ENCODE data around the gene MEX3A. TPM values are rescaled to one million over a fixed set of nuclear protein-coding genes. Genes with fewer than 3 reads are reported as not detected.

MEX3A gene
- total and polyA plus RNA-seq, 7 donors: 0.23 to 1.5 (median 0.33) TPM

DNA sequence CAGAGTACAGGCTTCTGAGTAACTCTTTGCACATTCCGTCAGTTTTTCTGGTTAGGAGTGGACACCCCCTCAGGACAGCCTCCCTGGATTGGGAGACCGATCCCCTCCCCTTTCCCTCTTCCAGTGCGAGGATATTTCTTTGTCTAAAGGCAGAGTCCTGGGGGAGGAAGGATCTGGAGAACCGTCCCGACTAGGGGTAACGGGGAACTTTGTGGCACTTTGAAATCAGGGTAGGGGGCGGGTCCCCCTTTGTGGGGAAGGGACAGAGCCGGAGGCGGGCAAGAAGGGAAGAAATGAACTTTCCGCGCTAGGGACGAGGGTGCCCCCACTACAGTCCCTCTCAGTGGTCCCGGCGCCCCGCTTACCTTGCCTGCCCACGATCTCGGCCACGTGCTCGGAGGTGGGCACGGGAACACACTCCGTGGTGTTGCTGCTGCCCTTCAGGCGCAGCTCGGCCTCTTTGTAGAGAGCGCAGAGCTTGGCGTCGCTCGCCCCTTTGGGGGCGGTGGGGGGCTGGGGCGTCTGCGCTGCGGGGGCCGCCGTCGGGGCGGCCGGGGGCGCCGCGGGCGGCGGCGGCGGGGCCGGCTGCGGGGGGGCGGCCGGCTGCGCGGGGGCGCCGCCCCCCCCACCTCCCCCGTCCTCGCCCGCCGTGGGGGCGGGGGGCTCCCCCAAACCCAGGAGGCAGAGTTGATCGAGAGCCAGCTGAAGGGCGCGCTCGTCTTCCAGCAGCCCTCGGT, 917 bp downstream of the MEX3A start:
- Histone ChIP-seq H3K4me3 (peak overlapping the region; percentile 63 to 98 (median 86)), H3K9me3 (no peaks in the 10 kb centered on the region), H3K36me3 (no peaks in the 10 kb centered on the region), H3K27ac (no peak overlapping the region), H3K4me1 (peaks cover 0 to 42% (median 26%) of the 10 kb centered on the region in 4 donors), H3K27me3 (no peaks in the 10 kb centered on the region)
- DNase-seq: no peak
- TF ChIP-seq, protein P1, sequence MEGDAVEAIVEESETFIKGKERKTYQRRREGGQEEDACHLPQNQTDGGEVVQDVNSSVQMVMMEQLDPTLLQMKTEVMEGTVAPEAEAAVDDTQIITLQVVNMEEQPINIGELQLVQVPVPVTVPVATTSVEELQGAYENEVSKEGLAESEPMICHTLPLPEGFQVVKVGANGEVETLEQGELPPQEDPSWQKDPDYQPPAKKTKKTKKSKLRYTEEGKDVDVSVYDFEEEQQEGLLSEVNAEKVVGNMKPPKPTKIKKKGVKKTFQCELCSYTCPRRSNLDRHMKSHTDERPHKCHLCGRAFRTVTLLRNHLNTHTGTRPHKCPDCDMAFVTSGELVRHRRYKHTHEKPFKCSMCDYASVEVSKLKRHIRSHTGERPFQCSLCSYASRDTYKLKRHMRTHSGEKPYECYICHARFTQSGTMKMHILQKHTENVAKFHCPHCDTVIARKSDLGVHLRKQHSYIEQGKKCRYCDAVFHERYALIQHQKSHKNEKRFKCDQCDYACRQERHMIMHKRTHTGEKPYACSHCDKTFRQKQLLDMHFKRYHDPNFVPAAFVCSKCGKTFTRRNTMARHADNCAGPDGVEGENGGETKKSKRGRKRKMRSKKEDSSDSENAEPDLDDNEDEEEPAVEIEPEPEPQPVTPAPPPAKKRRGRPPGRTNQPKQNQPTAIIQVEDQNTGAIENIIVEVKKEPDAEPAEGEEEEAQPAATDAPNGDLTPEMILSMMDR (IDR thresholded peaks at IDR 0.05): no peak
- TF ChIP-seq EP300 (IDR thresholded peaks at IDR 0.05) (no peak), POLR2A (IDR thresholded peaks at IDR 0.05) (no peak), POLR2AphosphoS5 (IDR thresholded peaks at IDR 0.05) (no peak)
- 3 to 5% methylated on average over 60 to 61 of the region's 61 CpGs for WGBS, 2 donors
- intact Hi-C loops (cut with DNase I): no loop called here

DNA sequence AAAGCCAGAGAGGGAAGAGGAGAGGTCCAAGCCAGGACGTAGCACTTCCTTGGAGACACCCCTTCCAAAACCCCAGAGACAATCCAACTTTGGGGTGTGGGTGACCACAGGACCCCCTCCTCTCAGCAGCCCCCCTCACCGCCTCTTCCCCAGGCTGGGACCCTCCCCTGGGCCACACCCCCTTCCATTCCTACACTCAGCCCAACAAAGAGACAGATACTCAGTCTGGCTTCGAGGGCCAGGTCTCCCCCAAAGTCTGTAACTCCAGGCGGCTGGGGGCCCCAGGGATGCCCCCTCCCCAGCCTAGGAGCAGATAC, 1.4 kb downstream of the MEX3A start:
- 30 to 68% methylated on average over 4 of the region's 4 CpGs for WGBS, 2 donors
- H3K4me1 ChIP-seq: peaks cover 0 to 42% (median 29%) of the 10 kb centered on the region in 4 donors
- H3K27me3 ChIP-seq: no peaks in the 10 kb centered on the region
- H3K27ac ChIP-seq: no peak overlapping the region
- H3K4me3 ChIP-seq: no peak overlapping the region
- intact Hi-C loops (cut with DNase I): no loop called here
- TF ChIP-seq, protein P1 (IDR thresholded peaks at IDR 0.05): no peak
- DNase-seq: no peak
- no peaks in the 10 kb centered on the region for H3K36me3 ChIP-seq
- no peaks in the 10 kb centered on the region for H3K9me3 ChIP-seq

DNA sequence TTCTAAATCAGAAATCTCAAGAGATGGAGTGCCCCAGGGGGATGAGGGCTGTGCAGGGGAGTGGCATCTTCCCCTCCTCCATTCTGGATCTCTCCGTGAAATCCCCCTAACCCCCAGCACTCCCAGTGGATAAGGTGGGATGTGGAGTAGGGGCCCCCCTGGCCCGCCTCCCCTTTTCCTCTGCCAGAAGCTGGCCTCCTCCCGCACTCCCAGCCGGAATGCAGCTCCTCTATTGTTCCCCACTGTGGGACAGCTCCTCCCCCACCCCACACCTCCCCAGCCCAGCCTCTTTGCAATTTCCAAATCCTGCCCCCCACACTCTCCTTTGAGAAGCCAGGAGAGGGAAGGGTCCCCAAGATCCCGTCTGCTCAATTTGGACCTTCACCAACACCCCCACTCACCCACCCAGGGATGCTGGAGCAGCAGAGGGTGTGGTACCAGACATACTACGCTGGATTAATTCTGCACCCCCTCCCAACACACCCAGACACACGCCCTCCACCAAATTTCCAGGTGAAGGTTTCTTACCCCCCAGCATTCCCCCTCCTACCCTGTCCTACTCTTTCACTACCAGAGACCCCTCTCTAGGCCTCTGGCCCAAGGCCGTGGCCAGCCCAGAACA, 1.9 kb downstream of the MEX3A start:
- Histone ChIP-seq H3K27ac (no peak overlapping the region), H3K36me3 (no peaks in the 10 kb centered on the region), H3K27me3 (no peaks in the 10 kb centered on the region), H3K4me1 (peaks cover 0 to 43% (median 32%) of the 10 kb centered on the region in 4 donors), H3K9me3 (no peaks in the 10 kb centered on the region), H3K4me3 (no peak overlapping the region)
- intact Hi-C loops (cut with DNase I): no loop called here
- DNase-seq: no peak
- TF ChIP-seq EP300 (IDR thresholded peaks at IDR 0.05) (no peak), POLR2AphosphoS5 (IDR thresholded peaks at IDR 0.05) (no peak), POLR2A (IDR thresholded peaks at IDR 0.05) (no peak)
- TF ChIP-seq, protein P1 (IDR thresholded peaks at IDR 0.05): no peak
- 69 to 77% methylated on average over 8 of the region's 8 CpGs for WGBS, 2 donors

DNA sequence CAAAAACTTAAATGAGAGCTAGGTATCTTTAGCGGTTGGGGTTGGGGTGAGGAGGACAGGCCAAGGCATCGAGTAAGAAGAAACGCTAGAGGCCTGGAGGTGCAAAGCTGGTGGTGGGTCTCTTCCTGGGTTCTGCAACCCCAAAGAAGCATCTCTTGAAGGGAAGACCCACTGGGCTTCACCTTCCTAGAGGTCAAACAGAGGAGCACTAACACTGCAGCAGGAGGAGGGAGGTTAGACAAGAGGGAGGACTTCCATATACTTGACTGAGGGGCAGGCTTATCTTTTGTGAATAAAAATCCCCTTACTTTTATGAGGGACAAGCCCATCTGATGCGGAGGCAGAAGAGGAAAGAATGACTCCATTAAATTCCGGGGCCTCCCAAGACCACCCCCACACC, 2.5 kb downstream of the MEX3A start:
- H3K36me3 ChIP-seq: no peaks in the 10 kb centered on the region
- no peak overlapping the region for H3K27ac ChIP-seq
- no peaks in the 10 kb centered on the region for H3K9me3 ChIP-seq
- TF ChIP-seq, protein P1 (IDR thresholded peaks at IDR 0.05): no peak
- TF ChIP-seq POLR2AphosphoS5 (IDR thresholded peaks at IDR 0.05) (no peak), POLR2A (IDR thresholded peaks at IDR 0.05) (no peak), EP300 (IDR thresholded peaks at IDR 0.05) (no peak)
- peaks cover 0 to 43% (median 35%) of the 10 kb centered on the region in 4 donors for H3K4me1 ChIP-seq
- DNase-seq: no peak
- no peaks in the 10 kb centered on the region for H3K27me3 ChIP-seq
- no peak overlapping the region for H3K4me3 ChIP-seq
- WGBS, 2 donors: 87 to 89% methylated on average over 5 of the region's 5 CpGs
- intact Hi-C loops (cut with DNase I): no loop called here

All from sigmoid colon (tissue), 7 donors.